ENCODE results near the gene EXOC6B. TPM values are rescaled to one million over a fixed set of nuclear protein-coding genes. Genes with fewer than 3 reads are reported as not detected.

EXOC6B gene
- polyA plus RNA-seq, 2 of the 4 experiments (the other 2 are of a cell fraction), result 15.5 to 24.7 TPM

GRCh38 chr2:72745679-72746368, 80.0 kb downstream of the EXOC6B start:
- H3K4me3 ChIP-seq, result no peak overlapping the region
- FAIRE-seq, result peak; percentile 99
- peaks cover 39% of the 10 kb centered on the region for H3K4me1 ChIP-seq
- CTCF ChIA-PET, result interaction anchor here (0.6 to 7.0 kb wide), 53 partner anchors 8 to 1523 kb away, joined by 3 to 81 read pairs (median 3); partner anchors contain the start of genes CYP26B1 and SPR
- H3K27ac ChIP-seq, result peak overlapping the region; percentile 46 to 58; a peak in 4 of 6 replicates
- TF ChIP-seq USF2 (IDR thresholded peaks at IDR 0.05) (no peak), HOXA7 (CRISPR knock-in tag; IDR thresholded peaks at IDR 0.05) (no peak), E2F6 (IDR thresholded peaks at IDR 0.05; ENCODE audit: borderline replicate concordance, low read depth) (no peak), GATA3 (IDR thresholded peaks at IDR 0.05; ENCODE audit: borderline replicate concordance) (0 out of 2 replicates have a peak, but pooled peaks have one; percentile 11), SMC3 (IDR thresholded peaks at IDR 0.05) (peak; percentile 94), HMGXB4 (CRISPR knock-in tag; IDR thresholded peaks at IDR 0.05; ENCODE audit: borderline replicate concordance) (no peak), CBX8 (IDR thresholded peaks at IDR 0.05) (no peak), MAFK (IDR thresholded peaks at IDR 0.05; ENCODE audit: partially characterized antibody) (peak; percentile 78), SREBF2 (IDR thresholded peaks at IDR 0.05) (no peak), EP300 (IDR thresholded peaks at IDR 0.05) (no peak), CTCF (IDR thresholded peaks at IDR 0.05) (peak; percentile 98), RAD21 (conservative IDR thresholded peaks at IDR 0.05 in 1 of 2, IDR thresholded peaks at IDR 0.05 in 1 of 2) (peak; percentile 98)
- POLR2A ChIA-PET, result interaction anchor here (0.6 kb wide), 2 partner anchors 15 to 869 kb away, joined by 4 to 5 read pairs; no protein-coding TSS in a partner anchor
- H3K4me2 ChIP-seq, result peak overlapping the region; percentile 36; the same call in 2 of the 3 replicates
- 17% methylated on average over 2 of the region's 2 CpGs for WGBS (ENCODE audit: missing lambda C conversion rate)
- peak; percentile 40 to 87 for DNase-seq (ENCODE audit: low read depth in 1 of 2, low spot score in 1 of 2)
- peak; percentile 66 to 80; a peak in 4 of 6 replicates for ATAC-seq
- H3K9me3 ChIP-seq, result no peaks in the 10 kb centered on the region

- TF ChIP-seq SREBF2 (IDR thresholded peaks at IDR 0.05) (no peak), CEBPB (IDR thresholded peaks at IDR 0.05) (no peak), REST (IDR thresholded peaks at IDR 0.05) (no peak), RFX5 (IDR thresholded peaks at IDR 0.05) (peak; percentile 85), EHF (CRISPR knock-in tag; IDR thresholded peaks at IDR 0.05) (no peak), FOSB (CRISPR knock-in tag; IDR thresholded peaks at IDR 0.05) (no peak), ZC3H11A (IDR thresholded peaks at IDR 0.05) (no peak), HEYL (CRISPR knock-in tag; IDR thresholded peaks at IDR 0.05) (no peak), RCOR1 (IDR thresholded peaks at IDR 0.05; ENCODE audit: low read depth, low read length) (no peak)
- H3K4me1 ChIP-seq, result peaks cover 39% of the 10 kb centered on the region
- ATAC-seq, result peak in 1 of 2 experiments; percentile 50; a peak in 3 of 6 replicates
- peak in 1 of 2 experiments; percentile 18 for DNase-seq (ENCODE audit: low read depth in 1 of 2, low spot score in 1 of 2)
- H3K4me3 ChIP-seq, result no peak overlapping the region
- no peak for FAIRE-seq
- H3K27ac ChIP-seq, result peak overlapping the region; percentile 66 to 72
- ChIA-PET CTCF (interaction anchor here (0.6 to 7.0 kb wide), 8 partner anchors 9 to 1197 kb away, joined by 3 to 81 read pairs (median 14); partner anchors contain the start of genes CYP26B1 and SPR), POLR2A (no interaction called here)
- no peaks in the 10 kb centered on the region for H3K9me3 ChIP-seq
- H3K4me2 ChIP-seq, result peak overlapping the region; percentile 51
Measured at GRCh38 chr2:72744049-72744448, 81.8 kb downstream of the EXOC6B start.
